HG03354 (cell line): Measurements from ENCODE around the gene BICC1.
"Not testable (repeated sequence)": the region's sequence is repeated elsewhere in the genome, so short reads cannot be mapped to it uniquely, and the experiment has no call there.

Source experiments
- ATAC-seq: cut with Tn5 transposase; IDR thresholded peaks from one replicate; pipeline ENCODE4 v1.9.1; 2021; ENCODE audit warnings: mild to moderate bottlenecking; ENCODE audit not compliant: unreplicated experiment, poor library complexity, severe bottlenecking

BICC1 gene

GRCh38 chr10:58588673-58589265 is 76.1 kb downstream of the BICC1 start:
- ATAC-seq, result no peak

GRCh38 chr10:58590152-58590840 is 77.6 kb downstream of the BICC1 start:
- ATAC-seq, result no peak

GRCh38 chr10:58590924-58591323 is 78.3 kb downstream of the BICC1 start:
- ATAC-seq, result no peak

GRCh38 chr10:58593008-58593407 is 80.3 kb downstream of the BICC1 start:
- ATAC-seq, result no peak

GRCh38 chr10:58597211-58597610 is 84.5 kb downstream of the BICC1 start:
- not testable (repeated sequence) for ATAC-seq

- no peak for ATAC-seq
These were observed 87.4 kb downstream of the BICC1 start for GRCh38 chr10:58599927-58600553.

- ATAC-seq, result no peak
These were observed 95.7 kb downstream of the BICC1 start for GRCh38 chr10:58608351-58608750.

- no peak for ATAC-seq
These were observed 96.3 kb downstream of the BICC1 start for GRCh38 chr10:58608826-58609531.

GRCh38 chr10:58609532-58610150 is 97.0 kb downstream of the BICC1 start:
- no peak for ATAC-seq

- ATAC-seq, result no peak
These were observed 102.7 kb downstream of the BICC1 start for GRCh38 chr10:58615237-58615935.

GRCh38 chr10:58618158-58618676 is 105.5 kb downstream of the BICC1 start:
- ATAC-seq, result no peak

GRCh38 chr10:58621379-58622077 is 108.9 kb downstream of the BICC1 start:
- ATAC-seq, result no peak

GRCh38 chr10:58622246-58622645 is 109.6 kb downstream of the BICC1 start:
- ATAC-seq, result no peak

GRCh38 chr10:58625070-58625469 is 112.4 kb downstream of the BICC1 start:
- ATAC-seq, result no peak

GRCh38 chr10:58627392-58627791 is 114.7 kb downstream of the BICC1 start:
- no peak for ATAC-seq

GRCh38 chr10:58631715-58632114 is 119.0 kb downstream of the BICC1 start:
- no peak for ATAC-seq

- no peak for ATAC-seq
These were observed 119.5 kb downstream of the BICC1 start for GRCh38 chr10:58632216-58632615.

GRCh38 chr10:58637352-58637751 is 124.7 kb downstream of the BICC1 start:
- no peak for ATAC-seq

- ATAC-seq, result no peak
These were observed 125.7 kb downstream of the BICC1 start for GRCh38 chr10:58638388-58638787.
